PFSK-1 (cell line): ENCODE results near the gene CACUL1.

Source experiments
- POLR2AphosphoS5 ChIP-seq: IDR thresholded peaks from 2 replicates; pipeline ENCODE4 v1.6.1; 2012; ENCODE audit warnings: low read depth, mild to moderate bottlenecking, control low read depth, low read length, moderate library complexity
- REST ChIP-seq, 2 experiments: IDR thresholded peaks; 2 replicates each; pipeline versions ENCODE4 v1.6.1 to v1.8.0; 2011 to 2012; ENCODE audit warnings: low read depth in 2 of 2, low read length in 2 of 2, control low read depth in 1 of 2, inconsistent platforms in 1 of 2, mild to moderate bottlenecking in 1 of 2, moderate library complexity in 1 of 2; ENCODE audit not compliant: insufficient read depth in 1 of 2
- SIN3A ChIP-seq: IDR thresholded peaks from 2 replicates; pipeline ENCODE4 v1.6.1; 2012; ENCODE audit warnings: mild to moderate bottlenecking, low read length, moderate library complexity, borderline replicate concordance; ENCODE audit not compliant: insufficient read depth
- TAF1 ChIP-seq: IDR thresholded peaks from 2 replicates; pipeline ENCODE4 v1.6.1; 2012; ENCODE audit warnings: low read length, control low read depth, borderline replicate concordance; ENCODE audit not compliant: insufficient read depth

GRCh38 chr10:118775478-118775877 is 20.7 kb upstream of the CACUL1 start:
- TF ChIP-seq TAF1 (no peak), POLR2AphosphoS5 (no peak), REST (IDR thresholded peaks at IDR 0.05; ENCODE audit: insufficient read depth in 1 of 2, low read depth in 2 of 2, low read length in 2 of 2) (no peak), SIN3A (no peak)
